Measurements from ENCODE around the gene TSPAN1. TPM values are rescaled to one million over a fixed set of nuclear protein-coding genes. Genes with fewer than 3 reads are reported as not detected.
"Not testable (repeated sequence)": the region's sequence is repeated elsewhere in the genome, so short reads cannot be mapped to it uniquely, and the experiment has no call there.

TSPAN1 gene
- total RNA-seq, 1 experiment from 2014 or later = 41.7 TPM

DNA sequence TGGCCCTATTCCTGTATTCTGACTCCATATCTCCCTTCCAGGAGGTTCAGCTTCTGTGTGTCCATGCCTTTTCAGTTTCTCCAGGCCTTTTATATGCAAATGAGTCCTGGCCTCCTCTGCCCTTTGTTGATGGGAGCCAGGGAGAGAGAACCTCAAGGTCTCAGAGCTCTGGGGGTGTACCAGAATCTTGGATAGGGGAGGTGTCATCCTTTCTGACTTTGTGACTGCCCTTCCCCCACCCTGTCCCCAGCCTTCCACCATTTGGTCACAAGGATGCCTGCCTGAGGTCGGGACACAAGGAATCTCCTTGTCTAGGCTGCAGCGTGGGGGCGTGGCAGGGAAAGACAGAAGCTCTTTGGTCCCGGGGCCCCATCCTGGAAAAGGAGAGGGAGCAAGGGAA is 46.9 kb downstream of the TSPAN1 start:
- intact Hi-C loops (cut with micrococcal nuclease) = loop anchor here (2.0 to 5.0 kb wide), 2 partner anchors 23 to 89 kb away; partner anchors contain the start of genes PIK3R3 and POMGNT1
- Mint-ChIP-seq H3K4me3 (ENCODE audit: unreplicated experiment) (no peak overlapping the region), H3K27ac (ENCODE audit: low read depth, unreplicated experiment) (no peak overlapping the region), H3K36me3 (ENCODE audit: insufficient read depth, unreplicated experiment) (no peaks in the 10 kb centered on the region), H3K4me1 (ENCODE audit: insufficient read depth, unreplicated experiment) (peaks cover 17% of the 10 kb centered on the region), H3K9me3 (ENCODE audit: unreplicated experiment) (no peaks in the 10 kb centered on the region), H3K27me3 (ENCODE audit: insufficient read depth, unreplicated experiment) (no peaks in the 10 kb centered on the region)
- TF ChIP-seq, protein P1, sequence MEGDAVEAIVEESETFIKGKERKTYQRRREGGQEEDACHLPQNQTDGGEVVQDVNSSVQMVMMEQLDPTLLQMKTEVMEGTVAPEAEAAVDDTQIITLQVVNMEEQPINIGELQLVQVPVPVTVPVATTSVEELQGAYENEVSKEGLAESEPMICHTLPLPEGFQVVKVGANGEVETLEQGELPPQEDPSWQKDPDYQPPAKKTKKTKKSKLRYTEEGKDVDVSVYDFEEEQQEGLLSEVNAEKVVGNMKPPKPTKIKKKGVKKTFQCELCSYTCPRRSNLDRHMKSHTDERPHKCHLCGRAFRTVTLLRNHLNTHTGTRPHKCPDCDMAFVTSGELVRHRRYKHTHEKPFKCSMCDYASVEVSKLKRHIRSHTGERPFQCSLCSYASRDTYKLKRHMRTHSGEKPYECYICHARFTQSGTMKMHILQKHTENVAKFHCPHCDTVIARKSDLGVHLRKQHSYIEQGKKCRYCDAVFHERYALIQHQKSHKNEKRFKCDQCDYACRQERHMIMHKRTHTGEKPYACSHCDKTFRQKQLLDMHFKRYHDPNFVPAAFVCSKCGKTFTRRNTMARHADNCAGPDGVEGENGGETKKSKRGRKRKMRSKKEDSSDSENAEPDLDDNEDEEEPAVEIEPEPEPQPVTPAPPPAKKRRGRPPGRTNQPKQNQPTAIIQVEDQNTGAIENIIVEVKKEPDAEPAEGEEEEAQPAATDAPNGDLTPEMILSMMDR (IDR thresholded peaks at IDR 0.05; ENCODE audit: unreplicated experiment) = no peak
- ChIA-PET POLR2A (interaction anchor here (0.6 to 3.0 kb wide), 6 partner anchors 23 to 47 kb away, joined by 3 to 10 read pairs (median 5); partner anchors contain the start of genes POMGNT1, RAD54L and TSPAN1), CTCF (interaction anchor here (0.8 to 10.6 kb wide), 9 partner anchors 12 to 184 kb away, joined by 3 to 266 read pairs (median 4); partner anchors contain the start of gene TSPAN1)
- no TSS peak for BruUV-seq (replicated peaks)
- no peak for DNase-seq (ENCODE audit: unreplicated experiment)

DNA sequence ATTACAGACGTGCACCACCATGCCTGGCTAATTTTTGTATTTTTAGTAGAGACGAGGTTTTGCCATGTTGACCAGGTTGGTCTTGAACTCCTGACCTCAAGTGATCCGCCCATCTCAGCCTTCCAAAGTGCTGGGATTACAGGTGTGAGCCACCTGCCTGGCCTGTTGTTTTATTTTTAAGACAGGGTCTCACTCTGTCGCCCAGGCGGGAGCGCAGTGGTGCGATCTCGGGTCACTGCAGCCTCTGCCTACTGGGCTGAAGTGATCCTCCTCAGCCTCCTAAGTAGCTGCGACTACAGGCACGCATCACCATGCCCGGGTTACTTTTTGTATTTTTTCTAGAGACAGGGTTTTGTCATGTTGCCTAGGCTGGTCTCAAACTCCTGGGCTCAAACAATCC is 48.2 kb downstream of the TSPAN1 start:
- BruUV-seq (replicated peaks); H3K36me3 Mint-ChIP-seq (ENCODE audit: insufficient read depth, unreplicated experiment); H3K4me3 Mint-ChIP-seq (ENCODE audit: unreplicated experiment); DNase-seq (ENCODE audit: unreplicated experiment); H3K27me3 Mint-ChIP-seq (ENCODE audit: insufficient read depth, unreplicated experiment); H3K9me3 Mint-ChIP-seq (ENCODE audit: unreplicated experiment): not testable (repeated sequence)
- ChIA-PET CTCF (interaction anchor here (0.6 to 10.6 kb wide), 29 partner anchors 9 to 237 kb away, joined by 3 to 266 read pairs (median 8); partner anchors contain the start of genes LURAP1, POMGNT1, RAD54L and TSPAN1), POLR2A (interaction anchor here (0.6 to 3.1 kb wide), 11 partner anchors 16 to 129 kb away, joined by 3 to 66 read pairs (median 5); partner anchors contain the start of genes LURAP1 and PIK3R3)
- Mint-ChIP-seq H3K27ac (ENCODE audit: low read depth, unreplicated experiment) (peak overlapping the region; percentile 28), H3K4me1 (ENCODE audit: insufficient read depth, unreplicated experiment) (peaks cover 17% of the 10 kb centered on the region)
- intact Hi-C loops (cut with micrococcal nuclease) = loop anchor here (1.0 to 5.0 kb wide), 4 partner anchors 24 to 186 kb away; partner anchors contain the start of genes PIK3R3 and POMGNT1

DNA sequence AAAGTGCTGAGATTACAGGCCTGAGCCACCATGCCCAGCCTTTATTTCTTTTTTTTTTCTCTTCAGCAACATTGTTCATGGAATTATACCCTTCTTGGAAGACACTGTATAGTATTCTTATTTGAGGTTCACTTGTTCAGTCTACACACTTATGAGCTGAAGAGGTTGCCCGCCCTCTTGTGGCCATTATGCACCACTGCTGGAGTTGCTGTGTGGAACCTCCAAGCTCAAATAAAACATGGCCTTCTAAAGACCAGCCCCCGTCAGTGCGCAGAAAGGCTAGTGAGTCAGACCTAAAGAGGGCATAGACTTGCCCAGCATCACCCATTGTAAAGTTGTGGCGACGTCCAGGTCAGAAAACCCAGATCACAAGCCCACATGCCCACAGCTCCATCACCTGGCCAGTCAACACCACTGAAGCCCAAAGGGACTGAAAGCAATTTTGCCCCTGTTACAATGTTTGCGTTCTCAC is 48.6 kb downstream of the TSPAN1 start:
- no peaks in the 10 kb centered on the region for H3K36me3 Mint-ChIP-seq (ENCODE audit: insufficient read depth, unreplicated experiment)
- TF ChIP-seq, protein P1 (IDR thresholded peaks at IDR 0.05; ENCODE audit: unreplicated experiment) = peak; percentile 93
- POLR2A ChIA-PET = interaction anchor here (0.6 to 3.1 kb wide), 11 partner anchors 16 to 129 kb away, joined by 3 to 66 read pairs (median 5); partner anchors contain the start of genes LURAP1 and PIK3R3
- peak overlapping the region; percentile 28 for H3K27ac Mint-ChIP-seq (ENCODE audit: low read depth, unreplicated experiment)
- no TSS peak for BruUV-seq (replicated peaks)
- intact Hi-C loops (cut with micrococcal nuclease) = loop anchor here (1.0 to 5.0 kb wide), 4 partner anchors 25 to 186 kb away; partner anchors contain the start of genes PIK3R3 and POMGNT1
- DNase-seq (ENCODE audit: unreplicated experiment) = peak; percentile 91
- H3K9me3 Mint-ChIP-seq (ENCODE audit: unreplicated experiment) = no peaks in the 10 kb centered on the region
- no peaks in the 10 kb centered on the region for H3K27me3 Mint-ChIP-seq (ENCODE audit: insufficient read depth, unreplicated experiment)
- H3K4me3 Mint-ChIP-seq (ENCODE audit: unreplicated experiment) = no peak overlapping the region
- CTCF ChIA-PET = interaction anchor here (0.5 to 10.6 kb wide), 42 partner anchors 8 to 909 kb away, joined by 3 to 266 read pairs (median 6); partner anchors contain the start of genes LURAP1, POMGNT1, RAD54L and TSPAN1
- H3K4me1 Mint-ChIP-seq (ENCODE audit: insufficient read depth, unreplicated experiment) = peaks cover 13% of the 10 kb centered on the region

DNA sequence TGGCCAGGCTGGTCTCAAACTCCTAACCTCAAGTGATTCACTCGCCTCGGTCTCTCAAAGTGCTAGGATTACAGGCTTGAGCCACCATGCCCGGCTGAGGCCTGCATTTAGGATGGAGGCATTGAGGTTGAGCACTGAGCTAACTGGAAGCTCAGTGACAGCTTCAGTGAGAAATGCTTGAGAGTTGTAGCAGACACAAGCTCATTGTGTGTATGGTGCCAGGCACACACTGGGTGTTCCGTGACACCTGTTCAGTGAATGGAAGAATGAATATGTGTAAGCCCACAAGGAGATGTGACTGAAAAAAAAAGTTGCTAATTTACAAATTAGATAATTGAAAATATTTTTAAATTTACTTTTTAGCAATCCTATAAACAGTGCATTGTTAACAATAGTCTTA is 50.1 kb downstream of the TSPAN1 start:
- no peak for DNase-seq (ENCODE audit: unreplicated experiment)

DNA sequence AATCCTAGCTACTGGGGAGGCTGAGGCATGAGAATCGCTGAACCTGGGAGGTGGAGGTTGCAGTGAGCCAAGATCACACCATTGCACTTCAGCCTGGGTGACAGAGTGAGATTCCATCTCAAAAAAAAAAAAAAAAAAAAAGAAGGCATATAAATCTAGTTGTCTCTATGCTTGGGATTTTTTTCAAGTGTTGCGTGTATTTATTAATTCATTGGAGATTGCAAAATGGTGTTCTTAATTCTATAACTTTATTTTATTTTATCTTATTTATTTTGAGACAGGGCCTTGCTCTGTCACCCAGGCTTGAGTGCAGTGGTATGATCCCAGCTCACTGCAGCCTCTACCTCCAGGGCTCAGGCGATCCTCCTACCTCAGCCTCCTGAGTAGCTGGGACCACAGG is 56.3 kb downstream of the TSPAN1 start:
- CTCF ChIA-PET = interaction anchor here (1.7 to 2.1 kb wide), 2 partner anchors 8 to 14 kb away, joined by 7 to 8 read pairs; no protein-coding TSS in a partner anchor
- H3K9me3 Mint-ChIP-seq (ENCODE audit: unreplicated experiment); H3K4me1 Mint-ChIP-seq (ENCODE audit: insufficient read depth, unreplicated experiment); H3K27me3 Mint-ChIP-seq (ENCODE audit: insufficient read depth, unreplicated experiment); H3K4me3 Mint-ChIP-seq (ENCODE audit: unreplicated experiment); H3K27ac Mint-ChIP-seq (ENCODE audit: low read depth, unreplicated experiment); intact Hi-C loops (cut with micrococcal nuclease); DNase-seq (ENCODE audit: unreplicated experiment); BruUV-seq (replicated peaks); H3K36me3 Mint-ChIP-seq (ENCODE audit: insufficient read depth, unreplicated experiment): not testable (repeated sequence)
- POLR2A ChIA-PET = interaction anchor here (1.5 kb wide), 1 partner anchor 13 kb away, joined by 4 read pairs; no protein-coding TSS in a partner anchor

More for the DNA sequence above, 50.1 kb downstream of the TSPAN1 start:
- H3K9me3 Mint-ChIP-seq (ENCODE audit: unreplicated experiment) = no peaks in the 10 kb centered on the region
- ChIA-PET CTCF (interaction anchor here (0.6 to 10.6 kb wide), 11 partner anchors 19 to 1067 kb away, joined by 3 to 266 read pairs (median 19); partner anchors contain the start of genes POMGNT1 and RAD54L), POLR2A (interaction anchor here (0.6 to 3.1 kb wide), 5 partner anchors 27 to 155 kb away, joined by 3 to 66 read pairs (median 3); partner anchors contain the start of gene POMGNT1)
- no peak overlapping the region for H3K27ac Mint-ChIP-seq (ENCODE audit: low read depth, unreplicated experiment)
- no peak overlapping the region for H3K4me3 Mint-ChIP-seq (ENCODE audit: unreplicated experiment)
- H3K27me3 Mint-ChIP-seq (ENCODE audit: insufficient read depth, unreplicated experiment) = no peaks in the 10 kb centered on the region
- H3K36me3 Mint-ChIP-seq (ENCODE audit: insufficient read depth, unreplicated experiment) = peaks cover 5% of the 10 kb centered on the region
- BruUV-seq (replicated peaks) = no TSS peak
- H3K4me1 Mint-ChIP-seq (ENCODE audit: insufficient read depth, unreplicated experiment) = peaks cover 8% of the 10 kb centered on the region
- TF ChIP-seq, protein P1 (IDR thresholded peaks at IDR 0.05; ENCODE audit: unreplicated experiment) = no peak
- intact Hi-C loops (cut with micrococcal nuclease) = loop anchor here (5.0 kb wide), 1 partner anchor 93 kb away; the partner anchor contains the start of gene PIK3R3
